NCI-H446 (cell line): ENCODE measurements around the gene DNAJC16.
"Not testable (repeated sequence)": the region's sequence is repeated elsewhere in the genome, so short reads cannot be mapped to it uniquely, and the experiment has no call there.

Source experiments
- DNase-seq, 2 experiments: peaks; one replicate each; lab custom pipeline; 2025; lab: John Stamatoyannopoulos, UW

The DNAJC16 gene

GRCh38 chr1:15526490-15527339 lies at the start of gene DNAJC16:
DNAJC16 (plus strand) TSS chr1:15526848; CDS start chr1:15529106, 2,258 bp downstream.
- DNase-seq: peak; percentile 100

GRCh38 chr1:15476927-15477326 lies 49.7 kb upstream of the DNAJC16 start:
- DNase-seq: no peak

- no peak for DNase-seq
Observed at GRCh38 chr1:15477646-15478212, 48.9 kb upstream of the DNAJC16 start.

GRCh38 chr1:15479654-15480347 lies 46.8 kb upstream of the DNAJC16 start:
- no peak for DNase-seq

GRCh38 chr1:15482455-15482854 lies 44.2 kb upstream of the DNAJC16 start:
- not testable (repeated sequence) for DNase-seq

GRCh38 chr1:15482983-15483543 lies 43.6 kb upstream of the DNAJC16 start:
- DNase-seq: not testable (repeated sequence)

GRCh38 chr1:15483971-15484370 lies 42.7 kb upstream of the DNAJC16 start:
- DNase-seq: no peak

GRCh38 chr1:15484443-15484842 lies 42.2 kb upstream of the DNAJC16 start:
- not testable (repeated sequence) for DNase-seq

- no peak for DNase-seq
Observed at GRCh38 chr1:15485636-15486035, 41.0 kb upstream of the DNAJC16 start.

- not testable (repeated sequence) for DNase-seq
Observed at GRCh38 chr1:15486844-15487610, 39.6 kb upstream of the DNAJC16 start.

GRCh38 chr1:15488371-15488770 lies 38.3 kb upstream of the DNAJC16 start:
- DNase-seq: no peak

- DNase-seq: peak in 1 of 2 experiments; percentile 65
Observed at GRCh38 chr1:15489052-15489736, 37.5 kb upstream of the DNAJC16 start.

- DNase-seq: not testable (repeated sequence)
Observed at GRCh38 chr1:15491010-15491409, 35.6 kb upstream of the DNAJC16 start.

GRCh38 chr1:15492596-15492995 lies 34.1 kb upstream of the DNAJC16 start:
- no peak for DNase-seq

- DNase-seq: no peak
Observed at GRCh38 chr1:15493869-15494390, 32.7 kb upstream of the DNAJC16 start.

GRCh38 chr1:15500184-15501178 lies 26.2 kb upstream of the DNAJC16 start:
- no peak for DNase-seq

- DNase-seq: peak; percentile 27 to 65
Observed at GRCh38 chr1:15501208-15502032, 25.2 kb upstream of the DNAJC16 start.

- DNase-seq: no peak
Observed at GRCh38 chr1:15504436-15504835, 22.2 kb upstream of the DNAJC16 start.

GRCh38 chr1:15506831-15507230 lies 19.8 kb upstream of the DNAJC16 start:
- DNase-seq: no peak
